Raji (cell line): ENCODE data around the gene CALHM6.

ENCODE experiments used
- POLR2A ChIP-seq: IDR thresholded peaks from 2 replicates; pipeline ENCODE4 v1.6.1; 2011; ENCODE audit warnings: low read depth, low read length, control low read depth; ENCODE audit not compliant: insufficient read depth

CALHM6 gene

GRCh38 chr6:116461331-116461931 is at the start of gene CALHM6:
Gene CALHM6 (plus strand): TSS chr6:116461375. CDS start chr6:116461930, 555 bp downstream.
- no peak for TF ChIP-seq POLR2A

- TF ChIP-seq POLR2A: no peak
Measured at GRCh38 chr6:116412270-116412669, 48.9 kb upstream of the CALHM6 start.

DNA sequence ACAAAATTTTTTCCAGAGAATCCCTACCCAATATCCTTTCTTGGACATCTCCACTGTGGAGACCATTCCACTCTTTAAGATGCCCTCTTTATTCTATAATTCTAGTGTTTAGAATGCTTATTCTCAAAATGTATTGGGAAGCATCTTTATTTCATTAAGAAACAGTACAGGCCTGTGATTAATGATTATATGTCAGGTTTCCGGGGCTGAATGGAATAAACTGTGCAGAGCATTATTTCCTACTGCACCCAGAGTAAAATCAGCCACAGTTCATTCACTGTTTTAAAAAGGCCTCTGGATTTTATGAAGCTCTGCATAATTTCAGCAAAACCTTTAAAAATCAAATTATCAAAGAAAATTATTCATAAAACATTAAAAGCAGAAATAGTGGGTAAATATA is 47.8 kb upstream of the CALHM6 start:
- no peak for TF ChIP-seq POLR2A

- no peak for TF ChIP-seq POLR2A
Measured at GRCh38 chr6:116417661-116418060, 43.5 kb upstream of the CALHM6 start.

- no peak for TF ChIP-seq POLR2A
Measured at GRCh38 chr6:116419069-116419786, 41.9 kb upstream of the CALHM6 start.

GRCh38 chr6:116420341-116420740 is 40.8 kb upstream of the CALHM6 start:
- TF ChIP-seq POLR2A: no peak

- TF ChIP-seq POLR2A: no peak
Measured at GRCh38 chr6:116422238-116422637, 38.9 kb upstream of the CALHM6 start.

GRCh38 chr6:116424001-116424400 is 37.2 kb upstream of the CALHM6 start:
- no peak for TF ChIP-seq POLR2A

GRCh38 chr6:116426551-116426950 is 34.6 kb upstream of the CALHM6 start:
- no peak for TF ChIP-seq POLR2A

- TF ChIP-seq POLR2A: no peak
Measured at GRCh38 chr6:116429111-116429510, 32.1 kb upstream of the CALHM6 start.

GRCh38 chr6:116430860-116431259 is 30.3 kb upstream of the CALHM6 start:
- no peak for TF ChIP-seq POLR2A

DNA sequence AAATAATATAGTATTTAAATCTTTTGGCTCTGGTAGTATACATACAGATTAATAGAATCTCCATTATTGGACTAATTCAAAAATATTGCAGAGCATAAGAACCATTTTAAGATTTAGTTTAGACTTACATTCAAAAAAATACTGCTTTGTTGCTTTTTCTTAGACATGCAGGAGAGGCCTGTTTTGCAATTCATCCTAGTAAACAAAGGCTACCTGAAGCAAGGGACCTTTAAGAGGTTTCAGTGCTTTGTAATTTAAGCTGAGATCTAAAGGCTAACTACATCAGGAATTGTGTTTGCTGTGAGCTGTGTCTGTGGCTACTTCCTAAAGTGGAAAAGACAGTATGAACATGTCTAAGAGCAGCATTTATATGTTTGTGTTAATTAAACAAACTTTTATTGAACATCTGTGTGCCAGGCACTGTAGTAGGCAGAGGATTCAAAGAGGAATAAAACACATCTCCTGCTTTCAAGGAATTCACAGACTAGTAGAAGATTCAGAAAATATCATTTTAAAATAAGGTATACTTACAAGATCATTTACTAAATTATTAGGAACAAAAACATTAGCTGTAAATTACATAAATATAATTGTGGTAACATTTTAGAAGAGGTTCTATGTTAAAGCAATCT is 29.1 kb upstream of the CALHM6 start:
- no peak for TF ChIP-seq POLR2A

DNA sequence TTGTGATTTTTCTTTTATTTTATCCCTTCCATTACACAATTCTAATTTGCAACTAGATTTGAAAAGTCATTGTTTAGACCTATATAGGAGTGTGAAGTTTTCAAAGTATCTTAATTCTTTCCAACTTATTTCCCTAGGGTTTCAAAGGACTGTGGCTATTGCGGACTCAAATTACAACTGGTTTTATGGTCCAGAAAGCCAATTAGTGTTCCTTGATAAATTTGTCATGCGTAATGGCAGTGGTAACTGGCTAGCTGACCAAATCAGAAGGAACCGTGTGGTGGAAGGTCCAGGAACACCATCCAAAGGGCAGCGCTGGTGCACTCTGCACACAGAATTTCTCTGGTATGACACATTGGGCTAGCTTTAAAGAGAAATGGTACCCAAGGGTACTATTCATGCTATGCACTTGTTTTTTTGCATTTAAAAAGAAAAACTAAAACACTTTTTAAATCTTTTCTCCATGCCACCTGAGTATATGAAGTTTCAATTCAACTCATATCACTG is 27.9 kb upstream of the CALHM6 start:
- no peak for TF ChIP-seq POLR2A

- no peak for TF ChIP-seq POLR2A
Measured at GRCh38 chr6:116434056-116434725, 27.0 kb upstream of the CALHM6 start.

DNA sequence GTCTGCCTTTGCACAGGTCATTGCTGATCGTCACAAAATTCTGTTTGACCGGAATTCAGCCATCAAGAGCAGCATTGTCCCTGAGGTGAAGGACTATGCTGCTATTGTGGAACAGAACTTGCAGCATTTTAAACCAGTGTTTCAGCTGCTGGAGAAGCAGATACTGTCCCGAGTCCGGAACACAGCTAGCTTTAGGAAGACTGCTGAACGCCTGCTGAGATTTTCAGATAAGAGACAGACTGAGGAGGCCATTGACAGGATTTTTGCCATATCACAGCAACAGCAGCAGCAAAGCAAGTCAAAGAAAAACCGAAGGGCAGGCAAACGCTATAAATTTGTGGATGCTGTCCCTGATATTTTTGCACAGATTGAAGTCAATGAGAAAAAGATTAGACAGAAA is 24.6 kb upstream of the CALHM6 start:
- no peak for TF ChIP-seq POLR2A
